WI38 (cell line): Measurements from ENCODE around the gene ABCB6.
"Not testable (repeated sequence)": the region's sequence is repeated elsewhere in the genome, so short reads cannot be mapped to it uniquely, and the experiment has no call there.

Experiments used
- H3K4me3 ChIP-seq: 2 replicates; pipeline ENCODE4 v1.5.1; 2011; ENCODE audit warnings: low read depth, mild to moderate bottlenecking, control low read depth, low read length
- TF ChIP-seq, protein P1 (sequence below): IDR thresholded peaks from 2 replicates; pipeline ENCODE4 v1.5.1; 2012; ENCODE audit warnings: low read depth, mild to moderate bottlenecking, control low read depth, low read length

The ABCB6 gene

DNA sequence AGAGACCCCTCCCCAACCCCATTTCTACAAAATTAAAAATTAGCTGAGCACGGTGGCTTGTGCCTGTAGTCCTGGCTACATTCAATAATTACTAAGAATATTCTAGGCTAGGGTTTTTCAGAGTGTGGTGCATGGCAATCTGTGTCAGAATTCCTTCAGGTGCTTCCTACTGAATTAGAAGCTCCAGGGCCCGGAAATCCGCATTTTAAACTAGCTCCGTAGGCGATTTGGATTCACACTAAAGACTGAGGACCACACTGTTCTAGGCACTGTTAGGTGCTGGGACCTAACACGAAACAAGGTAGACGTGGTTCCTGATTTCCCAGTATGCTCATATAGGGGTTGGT, 12.8 kb downstream of the ABCB6 start:
- TF ChIP-seq, protein P1, sequence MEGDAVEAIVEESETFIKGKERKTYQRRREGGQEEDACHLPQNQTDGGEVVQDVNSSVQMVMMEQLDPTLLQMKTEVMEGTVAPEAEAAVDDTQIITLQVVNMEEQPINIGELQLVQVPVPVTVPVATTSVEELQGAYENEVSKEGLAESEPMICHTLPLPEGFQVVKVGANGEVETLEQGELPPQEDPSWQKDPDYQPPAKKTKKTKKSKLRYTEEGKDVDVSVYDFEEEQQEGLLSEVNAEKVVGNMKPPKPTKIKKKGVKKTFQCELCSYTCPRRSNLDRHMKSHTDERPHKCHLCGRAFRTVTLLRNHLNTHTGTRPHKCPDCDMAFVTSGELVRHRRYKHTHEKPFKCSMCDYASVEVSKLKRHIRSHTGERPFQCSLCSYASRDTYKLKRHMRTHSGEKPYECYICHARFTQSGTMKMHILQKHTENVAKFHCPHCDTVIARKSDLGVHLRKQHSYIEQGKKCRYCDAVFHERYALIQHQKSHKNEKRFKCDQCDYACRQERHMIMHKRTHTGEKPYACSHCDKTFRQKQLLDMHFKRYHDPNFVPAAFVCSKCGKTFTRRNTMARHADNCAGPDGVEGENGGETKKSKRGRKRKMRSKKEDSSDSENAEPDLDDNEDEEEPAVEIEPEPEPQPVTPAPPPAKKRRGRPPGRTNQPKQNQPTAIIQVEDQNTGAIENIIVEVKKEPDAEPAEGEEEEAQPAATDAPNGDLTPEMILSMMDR, result no peak
- H3K4me3 ChIP-seq, result peak overlapping the region; percentile 73

DNA sequence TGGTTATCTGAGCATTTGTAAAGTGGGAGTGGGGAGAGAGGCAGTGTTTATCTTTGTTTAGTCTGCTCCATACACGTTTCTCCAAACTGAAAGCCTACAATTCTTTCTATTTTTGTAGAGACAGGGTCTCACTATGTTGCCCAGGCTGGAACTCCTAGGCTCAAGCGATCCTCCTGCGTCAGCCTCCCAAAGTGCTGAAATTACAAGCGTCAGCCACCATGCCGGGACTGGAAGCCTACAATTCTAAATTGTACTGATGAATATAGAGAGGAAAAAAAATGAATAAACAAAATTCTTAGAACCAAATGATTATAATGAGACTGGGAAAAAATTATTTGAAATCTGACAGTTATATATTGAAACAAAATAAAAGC, 13.6 kb downstream of the ABCB6 start:
- H3K4me3 ChIP-seq, result no peak overlapping the region
- TF ChIP-seq, protein P1, result no peak

DNA sequence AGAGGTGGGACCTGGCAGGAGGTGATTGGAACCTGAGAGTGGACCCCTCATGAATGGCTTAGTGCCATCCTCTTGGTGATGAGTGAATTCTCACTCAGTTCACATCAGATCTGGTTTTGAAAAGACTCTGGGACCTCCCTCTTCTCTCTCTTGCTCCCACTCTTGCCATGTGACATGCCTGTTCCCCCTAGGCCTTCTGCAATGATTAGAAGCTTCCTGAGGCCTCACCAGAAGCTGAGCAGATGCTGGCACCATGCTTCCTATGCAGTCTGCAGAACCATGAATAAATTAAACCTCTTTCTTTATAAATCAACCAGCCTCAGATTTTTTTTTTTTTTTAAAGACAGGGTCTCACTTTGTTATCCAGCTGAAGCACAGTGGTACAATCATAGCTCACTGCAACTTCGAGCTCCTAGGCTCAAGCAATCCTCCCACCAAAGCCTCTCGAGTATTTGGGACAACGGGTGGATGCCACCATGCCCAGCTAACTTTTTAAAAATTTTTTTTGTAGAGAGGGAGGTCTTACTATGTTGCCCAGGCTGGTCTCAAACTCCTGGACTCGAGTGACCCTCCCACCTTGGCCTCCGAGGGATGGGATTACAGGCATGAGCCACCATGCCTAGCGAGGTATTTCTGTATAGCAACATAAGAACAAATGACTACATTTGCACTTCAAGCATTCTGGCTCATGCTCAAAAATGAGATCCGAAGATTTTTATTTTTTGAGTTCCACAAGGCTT, 14.2 kb downstream of the ABCB6 start:
- H3K4me3 ChIP-seq, result no peak overlapping the region
- TF ChIP-seq, protein P1, result no peak

DNA sequence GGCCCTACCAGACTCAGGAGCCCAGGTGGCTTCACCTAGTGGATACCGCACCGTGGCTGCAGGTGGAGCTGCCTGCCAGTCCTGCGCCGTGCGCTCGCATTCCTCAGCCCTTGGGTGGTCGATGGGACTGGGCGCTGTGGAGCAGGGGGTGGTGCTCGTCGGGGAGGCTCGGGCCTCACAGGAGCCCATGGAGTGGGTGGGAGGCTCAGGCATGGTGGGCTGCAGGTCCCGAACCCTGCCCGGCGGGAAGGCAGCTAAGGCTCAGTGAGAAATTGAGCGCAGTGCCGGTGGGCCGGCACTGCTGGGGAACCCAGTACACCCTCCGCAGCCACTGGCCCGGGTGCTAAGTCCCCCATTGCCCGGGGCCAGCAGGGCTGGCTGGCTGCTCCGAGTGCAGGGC, 17.4 kb downstream of the ABCB6 start:
- H3K4me3 ChIP-seq, result not testable (repeated sequence)

DNA sequence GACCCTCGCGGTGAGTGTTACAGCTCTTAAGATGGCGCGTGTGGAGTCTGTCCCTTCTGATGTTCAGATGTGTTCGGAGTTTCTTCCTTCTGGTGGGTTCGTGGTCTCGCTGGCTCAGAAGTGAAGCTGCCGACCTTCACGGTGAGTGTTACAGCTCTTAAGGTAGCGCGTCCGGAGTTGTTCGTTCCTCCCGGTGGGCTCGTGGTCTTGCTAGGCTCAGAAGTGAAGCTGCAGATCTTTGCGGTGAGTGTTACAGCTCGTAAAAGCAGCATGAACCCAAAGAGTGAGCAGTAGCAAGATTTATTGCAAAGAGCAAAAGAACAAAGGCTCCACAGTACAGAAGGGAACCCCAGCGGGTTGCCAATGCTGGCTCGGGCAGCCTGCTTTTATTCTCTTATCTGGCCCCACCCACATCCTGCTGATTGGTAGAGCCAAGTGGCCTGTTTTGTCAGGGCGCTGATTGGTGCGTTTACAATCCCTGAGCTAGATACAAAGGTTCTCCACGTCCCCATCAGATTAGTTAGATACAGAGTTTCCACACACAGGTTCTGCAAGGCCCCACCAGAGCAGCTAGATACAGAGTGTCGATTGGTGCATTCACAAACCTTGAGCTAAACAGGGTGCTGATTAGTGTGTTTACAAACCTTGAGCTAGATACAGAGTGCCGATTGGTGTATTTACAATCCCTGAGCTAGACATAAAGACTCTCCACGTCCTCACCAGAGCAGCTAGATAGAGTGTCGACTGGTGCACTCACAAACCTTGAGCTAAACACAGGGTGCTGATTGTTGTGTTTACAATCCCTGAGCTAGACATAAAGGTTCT, 18.0 kb downstream of the ABCB6 start:
- H3K4me3 ChIP-seq, result not testable (repeated sequence)

DNA sequence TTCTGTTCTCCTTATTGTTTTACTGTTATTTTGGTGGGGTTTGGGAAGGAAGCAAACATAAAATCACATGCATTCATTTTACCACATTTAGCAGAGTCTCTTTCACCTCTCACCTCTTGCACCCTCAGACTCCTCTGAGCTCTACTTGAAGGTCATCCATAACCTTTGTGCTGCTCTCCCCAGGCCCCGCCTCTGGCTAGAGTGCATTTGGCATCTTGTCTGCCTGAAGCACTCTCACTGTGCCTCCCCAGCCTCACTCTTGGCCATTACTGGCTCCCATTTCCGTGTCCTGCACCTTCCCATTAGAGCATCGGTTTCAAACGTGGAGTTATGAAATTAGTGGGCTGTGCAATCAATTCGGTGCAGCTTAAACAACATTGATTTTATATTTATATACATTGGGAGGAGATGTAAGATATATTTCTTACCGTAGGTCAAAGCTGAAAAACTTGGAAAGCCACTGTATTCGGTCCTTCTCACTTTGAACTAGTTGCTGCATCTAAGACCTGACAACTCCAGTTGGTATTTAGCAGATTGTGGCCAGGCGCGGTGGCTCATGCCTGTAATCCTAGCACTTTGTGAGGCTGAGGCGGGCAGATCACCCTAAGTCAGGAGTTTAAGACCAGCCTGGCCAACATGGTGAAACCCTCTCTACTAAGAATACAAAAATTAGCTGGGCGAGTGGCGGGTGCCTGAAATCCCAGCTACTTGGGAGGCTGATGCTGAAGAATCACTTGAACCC, 19.1 kb downstream of the ABCB6 start:
- no peak overlapping the region for H3K4me3 ChIP-seq
- TF ChIP-seq, protein P1, result no peak

DNA sequence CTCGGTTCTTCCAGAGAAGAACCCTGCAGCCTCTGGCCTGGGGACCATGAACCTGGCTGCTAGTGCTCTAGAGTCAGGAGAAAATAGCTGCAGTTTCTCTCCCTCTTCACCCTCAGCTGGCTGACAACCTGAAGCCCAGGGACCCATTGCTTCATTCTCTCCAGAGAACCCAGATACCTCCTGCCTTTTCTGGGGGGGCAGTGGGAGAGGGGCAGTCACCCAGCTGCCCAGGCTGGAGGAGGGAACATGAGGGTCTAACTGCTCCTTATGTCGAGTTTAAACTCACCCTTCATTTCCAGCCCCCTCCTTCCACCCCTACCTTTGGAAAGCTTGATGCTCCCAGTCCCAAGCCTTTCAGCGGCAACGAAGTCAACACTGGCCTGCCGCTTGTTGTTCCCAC, 19.8 kb downstream of the ABCB6 start:
- TF ChIP-seq, protein P1, result no peak
- H3K4me3 ChIP-seq, result no peak overlapping the region

DNA sequence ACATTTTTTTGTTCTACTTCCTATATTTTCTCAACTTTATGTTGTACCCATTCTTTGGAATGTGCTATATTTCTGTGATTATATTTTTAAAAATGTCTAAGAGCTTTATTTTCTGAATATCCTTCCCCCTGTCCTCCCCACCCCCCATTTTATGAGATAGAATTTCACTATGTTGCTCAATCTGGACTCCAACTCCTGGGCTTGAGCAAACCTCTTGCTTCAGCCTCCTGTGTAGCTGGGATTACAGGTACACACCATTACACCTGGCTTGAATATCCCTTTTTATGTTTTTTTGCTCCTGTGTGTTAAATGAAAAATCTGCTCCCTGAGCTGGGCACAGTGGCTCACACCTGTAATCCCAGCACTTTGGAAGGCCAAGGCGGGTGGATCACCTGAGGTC, 21.4 kb downstream of the ABCB6 start:
- H3K4me3 ChIP-seq, result no peak overlapping the region
- TF ChIP-seq, protein P1, result no peak
